Middle frontal gyrus (tissue), 1 donor: ENCODE results near the gene DCST1.

Experiments used
- DNase-seq: peaks from one replicate; pipeline ENCODE4 v3.0.0-alpha.2; 2015; ENCODE audit warnings: low spot score; ENCODE audit errors: extremely low spot score

Gene DCST1

GRCh38 chr1:155000726-155001424 lies 32.7 kb upstream of the DCST1 start:
- peak; percentile 54 for DNase-seq

- DNase-seq = no peak
These were observed 32.3 kb upstream of the DCST1 start for GRCh38 chr1:155001425-155001674.

GRCh38 chr1:155001675-155002463 lies 31.8 kb upstream of the DCST1 start:
- DNase-seq = peak; percentile 96

GRCh38 chr1:155002464-155003226 lies 31.0 kb upstream of the DCST1 start, which contains the start of gene ZBTB7B:
Gene ZBTB7B (plus strand): TSS chr1:155002802. CDS start chr1:155014661, 11,859 bp downstream.
- DNase-seq = no peak

- DNase-seq = no peak
These were observed 30.3 kb upstream of the DCST1 start for GRCh38 chr1:155003227-155003765.

- DNase-seq = no peak
These were observed 29.8 kb upstream of the DCST1 start for GRCh38 chr1:155003766-155004351.

- DNase-seq = no peak
These were observed 29.1 kb upstream of the DCST1 start for GRCh38 chr1:155004352-155005075.

- no peak for DNase-seq
These were observed 28.3 kb upstream of the DCST1 start for GRCh38 chr1:155005076-155006011.

GRCh38 chr1:155006601-155007101 lies 27.0 kb upstream of the DCST1 start:
- DNase-seq = no peak

GRCh38 chr1:155007251-155007828 lies 26.3 kb upstream of the DCST1 start:
- DNase-seq = no peak

- no peak for DNase-seq
These were observed 25.3 kb upstream of the DCST1 start for GRCh38 chr1:155008015-155008941.

GRCh38 chr1:155009221-155009711 lies 24.4 kb upstream of the DCST1 start:
- DNase-seq = no peak

- DNase-seq = no peak
These were observed 23.9 kb upstream of the DCST1 start for GRCh38 chr1:155009742-155010141.

GRCh38 chr1:155010211-155010918 lies 23.3 kb upstream of the DCST1 start:
- no peak for DNase-seq

GRCh38 chr1:155011004-155011416 lies 22.6 kb upstream of the DCST1 start:
- DNase-seq = no peak

- no peak for DNase-seq
These were observed 22.1 kb upstream of the DCST1 start for GRCh38 chr1:155011437-155012025.

GRCh38 chr1:155012026-155012546 lies 21.5 kb upstream of the DCST1 start:
- peak; percentile 54 for DNase-seq
